Omental fat pad (tissue), 4 donors: ENCODE data around the gene C9orf50. TPM values are rescaled to one million over a fixed set of nuclear protein-coding genes. Genes with fewer than 3 reads are reported as not detected.
A peak's percentile ranks its signal among the peaks of the same experiment; 100 is the strongest.

ENCODE experiments used
- ATAC-seq: fragments of 150-250 bp; one replicate; pipeline ENCODE4 v1.9.1; 2016; ENCODE audit warnings: mild to moderate bottlenecking, moderate library complexity; ENCODE audit not compliant: low FRiP score
- DNase-seq: peaks from one replicate; pipeline ENCODE4 v3.0.0-alpha.2; 2019; ENCODE audit warnings: low spot score
- CTCF ChIP-seq, 3 donors: fragments of 450-650 bp; IDR thresholded peaks; one replicate each; pipeline ENCODE4 v1.5.1; 2016 to 2017; ENCODE audit warnings: antibody characterized with exemption in 3 of 3, mild to moderate bottlenecking in 3 of 3, moderate library complexity in 2 of 3
- total RNA-seq, 4 donors: library from RNA; depleted of rRNA; stranded (reverse); fragments of >200 nt; gene quantifications; one replicate each; pipeline ENCODE4 v1.1.0, GENCODE V29; 2016

The C9orf50 gene
- total RNA-seq, 4 donors from 2014 or later, result not detected

- TF ChIP-seq CTCF (IDR thresholded peaks at IDR 0.05), result no peak
- DNase-seq (no peak), ATAC-seq (no peak)
Observed at GRCh38 chr9:129604766-129605163, 16.1 kb downstream of the C9orf50 start.

GRCh38 chr9:129604056-129604765 lies 16.7 kb downstream of the C9orf50 start:
- DNase-seq, result no peak
- ATAC-seq, result no peak
- no peak for TF ChIP-seq CTCF (IDR thresholded peaks at IDR 0.05)

- ATAC-seq, result no peak
- DNase-seq, result no peak
- no peak for TF ChIP-seq CTCF (IDR thresholded peaks at IDR 0.05)
Observed at GRCh38 chr9:129602598-129603415, 18.1 kb downstream of the C9orf50 start.

DNA sequence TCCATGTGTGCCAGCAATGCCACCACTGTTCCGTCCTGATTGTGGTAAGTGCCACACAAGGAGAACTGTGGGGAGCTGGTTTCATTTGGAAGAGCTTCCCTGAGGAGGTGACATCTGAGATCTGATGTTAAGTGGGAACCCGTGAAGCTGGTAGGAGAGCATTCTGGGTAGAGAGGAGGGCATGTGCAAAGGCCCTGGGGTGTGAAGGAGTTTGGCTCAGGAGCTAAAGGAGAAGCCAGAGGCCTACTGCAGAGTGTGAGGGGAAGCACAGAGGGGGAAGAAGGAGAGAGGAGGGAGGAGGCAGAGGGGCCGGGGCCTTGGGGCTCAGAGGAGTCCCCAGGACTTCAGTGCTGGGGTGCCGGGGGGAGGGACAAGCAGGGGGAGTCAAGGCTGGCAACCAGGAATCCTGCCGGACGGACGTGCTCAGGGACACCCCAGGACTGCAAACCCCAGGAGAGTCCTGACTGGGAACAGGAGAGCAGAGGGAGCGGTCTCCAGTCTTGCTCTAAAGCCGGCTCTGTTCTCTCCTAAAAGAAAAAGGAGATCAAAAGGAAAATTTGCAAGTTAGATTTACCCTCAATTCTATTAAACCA lies 19.7 kb downstream of the C9orf50 start:
- DNase-seq (no peak), ATAC-seq (no peak)
- no peak for TF ChIP-seq CTCF (IDR thresholded peaks at IDR 0.05)

GRCh38 chr9:129598089-129598596 lies 22.8 kb downstream of the C9orf50 start:
- no peak for TF ChIP-seq CTCF (IDR thresholded peaks at IDR 0.05)
- ATAC-seq (no peak), DNase-seq (no peak)

DNA sequence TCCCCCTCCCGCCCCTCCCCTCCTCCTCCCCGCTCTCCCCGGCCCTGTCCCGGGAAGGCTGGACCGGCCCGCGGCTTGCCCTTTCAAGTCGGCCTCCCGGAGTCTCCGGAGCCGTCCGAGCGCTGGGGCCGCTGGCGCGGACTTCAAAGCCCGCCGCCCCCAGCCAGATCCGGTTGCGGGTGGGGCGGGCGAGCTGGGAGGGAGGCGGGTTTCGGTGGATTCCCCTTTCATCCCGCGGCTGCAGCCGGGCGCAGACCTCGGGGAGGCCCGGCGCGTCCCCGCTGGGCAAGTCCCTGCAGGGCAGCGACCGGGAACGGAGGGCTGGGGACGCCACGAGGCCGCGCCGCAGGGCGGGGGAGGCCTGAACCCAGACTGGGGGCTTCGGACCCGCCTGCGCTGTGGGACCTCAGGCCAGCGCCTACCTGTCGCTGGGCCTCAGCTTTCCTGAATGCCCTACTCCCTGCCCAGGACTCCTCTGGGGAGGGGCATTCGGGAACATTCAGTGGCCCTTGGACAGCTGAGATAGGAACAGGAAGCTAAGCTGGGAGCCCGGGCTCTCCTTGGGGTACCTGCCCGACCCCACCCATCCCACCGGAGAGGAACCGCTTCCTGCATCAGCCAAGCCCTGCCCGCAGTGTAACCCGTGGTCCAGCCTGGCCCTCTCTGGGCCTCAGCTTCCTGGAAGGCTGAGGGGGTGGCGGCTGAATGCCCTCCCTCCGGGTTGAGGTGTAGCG lies 23.4 kb downstream of the C9orf50 start:
- DNase-seq (no peak), ATAC-seq (peak; percentile 63)
- no peak for TF ChIP-seq CTCF (IDR thresholded peaks at IDR 0.05)
